Measurements from ENCODE around the gene ANKRD2.
A peak's percentile ranks its signal among the peaks of the same experiment; 100 is the strongest.

ANKRD2 gene

GRCh38 chr10:97590748-97591495 lies 18.3 kb downstream of the ANKRD2 start:
- no peaks in the 10 kb centered on the region for H3K9me3 ChIP-seq (ENCODE audit: severe bottlenecking)
- H3K27me3 ChIP-seq (ENCODE audit: insufficient read depth, poor library complexity, severe bottlenecking) = no peaks in the 10 kb centered on the region
- peaks cover 4% of the 10 kb centered on the region for H3K4me1 ChIP-seq (ENCODE audit: insufficient read depth, poor library complexity, severe bottlenecking)
- TF ChIP-seq, protein P1, sequence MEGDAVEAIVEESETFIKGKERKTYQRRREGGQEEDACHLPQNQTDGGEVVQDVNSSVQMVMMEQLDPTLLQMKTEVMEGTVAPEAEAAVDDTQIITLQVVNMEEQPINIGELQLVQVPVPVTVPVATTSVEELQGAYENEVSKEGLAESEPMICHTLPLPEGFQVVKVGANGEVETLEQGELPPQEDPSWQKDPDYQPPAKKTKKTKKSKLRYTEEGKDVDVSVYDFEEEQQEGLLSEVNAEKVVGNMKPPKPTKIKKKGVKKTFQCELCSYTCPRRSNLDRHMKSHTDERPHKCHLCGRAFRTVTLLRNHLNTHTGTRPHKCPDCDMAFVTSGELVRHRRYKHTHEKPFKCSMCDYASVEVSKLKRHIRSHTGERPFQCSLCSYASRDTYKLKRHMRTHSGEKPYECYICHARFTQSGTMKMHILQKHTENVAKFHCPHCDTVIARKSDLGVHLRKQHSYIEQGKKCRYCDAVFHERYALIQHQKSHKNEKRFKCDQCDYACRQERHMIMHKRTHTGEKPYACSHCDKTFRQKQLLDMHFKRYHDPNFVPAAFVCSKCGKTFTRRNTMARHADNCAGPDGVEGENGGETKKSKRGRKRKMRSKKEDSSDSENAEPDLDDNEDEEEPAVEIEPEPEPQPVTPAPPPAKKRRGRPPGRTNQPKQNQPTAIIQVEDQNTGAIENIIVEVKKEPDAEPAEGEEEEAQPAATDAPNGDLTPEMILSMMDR (IDR thresholded peaks at IDR 0.05; ENCODE audit: poor library complexity, severe bottlenecking) = no peak
- no peak for DNase-seq (ENCODE audit: low spot score)
- ATAC-seq (ENCODE audit: low read depth) = no peak
- H3K4me3 ChIP-seq (ENCODE audit: severe bottlenecking) = no peak overlapping the region
- no peak overlapping the region for H3K27ac ChIP-seq (ENCODE audit: poor library complexity, severe bottlenecking)
- no peaks in the 10 kb centered on the region for H3K36me3 ChIP-seq (ENCODE audit: low read depth)

- TF ChIP-seq, protein P1 (IDR thresholded peaks at IDR 0.05; ENCODE audit: poor library complexity, severe bottlenecking) = no peak
- ATAC-seq (ENCODE audit: low read depth) = no peak
- H3K27ac ChIP-seq (ENCODE audit: poor library complexity, severe bottlenecking) = no peak overlapping the region
These were observed 20.8 kb downstream of the ANKRD2 start for GRCh38 chr10:97593421-97593820.

DNA sequence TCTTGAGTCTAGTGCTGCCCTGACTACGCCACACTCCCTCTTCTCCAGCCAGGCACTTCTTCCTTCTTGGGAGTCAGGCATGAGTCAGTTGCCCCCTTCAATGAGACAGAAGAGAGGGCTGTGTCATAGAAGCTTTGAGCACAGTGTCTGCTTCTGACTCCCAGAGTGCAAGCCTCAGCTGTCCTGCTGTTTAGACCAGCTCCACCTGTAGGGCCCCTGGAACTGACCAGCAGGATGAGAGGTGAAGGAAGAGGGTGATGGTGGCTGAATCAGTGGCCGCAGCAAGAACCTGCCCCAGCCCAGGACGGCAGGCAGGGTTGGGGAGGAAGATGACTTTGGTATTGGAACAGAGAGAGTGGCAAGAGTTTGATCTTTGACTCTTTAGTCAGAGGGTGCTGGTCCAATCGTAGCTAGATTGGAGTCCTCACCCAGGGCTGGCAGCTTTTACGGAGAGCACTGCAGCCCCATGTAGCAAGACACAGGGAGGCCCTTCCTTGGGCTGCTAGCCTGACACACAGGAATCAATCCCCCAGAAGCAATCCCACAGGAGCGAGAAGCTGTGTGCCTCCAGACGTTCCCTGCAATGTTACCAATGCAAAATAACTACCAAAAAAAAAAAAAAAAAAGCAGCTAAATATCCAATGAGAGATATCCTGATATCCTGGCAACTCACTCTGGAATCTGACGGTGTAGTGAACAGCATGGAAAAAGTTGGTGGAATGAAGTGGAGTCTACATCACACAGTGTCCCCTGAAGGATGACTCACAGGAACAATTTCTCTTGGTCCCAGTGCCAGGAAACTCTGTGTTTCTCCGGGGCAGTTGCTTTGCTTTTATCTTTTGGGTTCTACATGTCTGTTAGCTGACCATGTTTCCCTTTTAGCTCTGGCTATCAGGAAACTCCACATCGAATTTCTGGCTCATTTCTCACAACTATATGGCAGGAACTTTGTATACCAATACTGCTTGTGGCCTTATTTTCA lies 23.8 kb downstream of the ANKRD2 start:
- TF ChIP-seq, protein P1 (IDR thresholded peaks at IDR 0.05; ENCODE audit: poor library complexity, severe bottlenecking) = no peak
- peaks cover 22% of the 10 kb centered on the region for H3K4me1 ChIP-seq (ENCODE audit: insufficient read depth, poor library complexity, severe bottlenecking)
- no peak overlapping the region for H3K4me3 ChIP-seq (ENCODE audit: severe bottlenecking)
- peak; percentile 92 for ATAC-seq (ENCODE audit: low read depth)
- DNase-seq (ENCODE audit: low spot score) = no peak
- H3K9me3 ChIP-seq (ENCODE audit: severe bottlenecking) = no peaks in the 10 kb centered on the region
- no peaks in the 10 kb centered on the region for H3K27me3 ChIP-seq (ENCODE audit: insufficient read depth, poor library complexity, severe bottlenecking)
- H3K27ac ChIP-seq (ENCODE audit: poor library complexity, severe bottlenecking) = peak overlapping the region; percentile 63
- no peaks in the 10 kb centered on the region for H3K36me3 ChIP-seq (ENCODE audit: low read depth)

More at GRCh38 chr10:97593421-97593820, 20.8 kb downstream of the ANKRD2 start:
- Histone ChIP-seq H3K27me3 (ENCODE audit: insufficient read depth, poor library complexity, severe bottlenecking) (no peaks in the 10 kb centered on the region), H3K9me3 (ENCODE audit: severe bottlenecking) (no peaks in the 10 kb centered on the region), H3K4me1 (ENCODE audit: insufficient read depth, poor library complexity, severe bottlenecking) (peaks cover 22% of the 10 kb centered on the region), H3K4me3 (ENCODE audit: severe bottlenecking) (no peak overlapping the region), H3K36me3 (ENCODE audit: low read depth) (no peaks in the 10 kb centered on the region)
- no peak for DNase-seq (ENCODE audit: low spot score)

- H3K4me1 ChIP-seq (ENCODE audit: insufficient read depth, poor library complexity, severe bottlenecking) = peaks cover 22% of the 10 kb centered on the region
- H3K36me3 ChIP-seq (ENCODE audit: low read depth) = no peaks in the 10 kb centered on the region
- H3K27ac ChIP-seq (ENCODE audit: poor library complexity, severe bottlenecking) = peak overlapping the region; percentile 63
- no peaks in the 10 kb centered on the region for H3K27me3 ChIP-seq (ENCODE audit: insufficient read depth, poor library complexity, severe bottlenecking)
- DNase-seq (ENCODE audit: low spot score) (no peak), ATAC-seq (ENCODE audit: low read depth) (no peak)
- TF ChIP-seq, protein P1 (IDR thresholded peaks at IDR 0.05; ENCODE audit: poor library complexity, severe bottlenecking) = no peak
- no peaks in the 10 kb centered on the region for H3K9me3 ChIP-seq (ENCODE audit: severe bottlenecking)
- no peak overlapping the region for H3K4me3 ChIP-seq (ENCODE audit: severe bottlenecking)
These were observed 25.2 kb downstream of the ANKRD2 start for GRCh38 chr10:97597778-97598177.
